Measurements from ENCODE around the gene CXCL1.

DNA sequence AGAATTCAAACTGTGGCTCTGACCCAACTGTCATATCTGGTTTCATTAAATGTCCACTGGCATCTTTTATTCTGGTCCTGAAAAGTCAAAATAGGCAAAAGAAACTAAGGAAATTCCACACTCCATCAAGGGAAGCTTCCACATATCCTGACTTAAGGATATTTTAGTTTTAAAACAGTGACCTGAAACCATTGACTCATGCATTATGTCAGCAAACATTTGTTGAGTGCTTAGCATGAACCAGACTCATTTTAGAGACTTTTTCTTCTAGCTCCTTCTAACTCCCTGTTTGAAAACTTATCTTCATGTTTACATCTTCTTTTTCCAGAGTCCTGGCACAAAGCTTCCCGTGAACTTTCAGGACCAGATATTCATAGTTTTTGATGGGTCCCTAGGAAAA, 6.9 kb upstream of the CXCL1 start:
- TF ChIP-seq, protein P1, sequence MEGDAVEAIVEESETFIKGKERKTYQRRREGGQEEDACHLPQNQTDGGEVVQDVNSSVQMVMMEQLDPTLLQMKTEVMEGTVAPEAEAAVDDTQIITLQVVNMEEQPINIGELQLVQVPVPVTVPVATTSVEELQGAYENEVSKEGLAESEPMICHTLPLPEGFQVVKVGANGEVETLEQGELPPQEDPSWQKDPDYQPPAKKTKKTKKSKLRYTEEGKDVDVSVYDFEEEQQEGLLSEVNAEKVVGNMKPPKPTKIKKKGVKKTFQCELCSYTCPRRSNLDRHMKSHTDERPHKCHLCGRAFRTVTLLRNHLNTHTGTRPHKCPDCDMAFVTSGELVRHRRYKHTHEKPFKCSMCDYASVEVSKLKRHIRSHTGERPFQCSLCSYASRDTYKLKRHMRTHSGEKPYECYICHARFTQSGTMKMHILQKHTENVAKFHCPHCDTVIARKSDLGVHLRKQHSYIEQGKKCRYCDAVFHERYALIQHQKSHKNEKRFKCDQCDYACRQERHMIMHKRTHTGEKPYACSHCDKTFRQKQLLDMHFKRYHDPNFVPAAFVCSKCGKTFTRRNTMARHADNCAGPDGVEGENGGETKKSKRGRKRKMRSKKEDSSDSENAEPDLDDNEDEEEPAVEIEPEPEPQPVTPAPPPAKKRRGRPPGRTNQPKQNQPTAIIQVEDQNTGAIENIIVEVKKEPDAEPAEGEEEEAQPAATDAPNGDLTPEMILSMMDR (conservative IDR thresholded peaks at IDR 0.05 in 1 of 2, IDR thresholded peaks at IDR 0.05 in 1 of 2; ENCODE audit: low read depth in 1 of 2, low read length in 2 of 2): no peak
- no peak for TF ChIP-seq EZH2 (IDR thresholded peaks at IDR 0.05; ENCODE audit: low read length, missing control alignments)
